K562 (cell line): ENCODE measurements around the gene WDR86. TPM values are rescaled to one million over a fixed set of nuclear protein-coding genes. Genes with fewer than 3 reads are reported as not detected.

Experiments
- BRD9 ChIP-seq: fragments of 450-650 bp; IDR thresholded peaks from 2 replicates; pipeline ENCODE4 v1.6.1; 2018; ENCODE audit warnings: low read depth; ENCODE audit not compliant: partially characterized antibody
- EP300 ChIP-seq: IDR thresholded peaks from 2 replicates; pipeline ENCODE4 v1.6.1; 2012; ENCODE audit warnings: low read length, improper control_type of control experiment
- HDAC1 ChIP-seq, 2 experiments: fragments of 450-650 bp; IDR thresholded peaks; 2 replicates each; pipeline ENCODE4 v1.6.1; 2016 to 2017; ENCODE audit warnings: inconsistent platforms in 1 of 2, mild to moderate bottlenecking in 1 of 2, moderate library complexity in 1 of 2
- KLF16 ChIP-seq: IDR thresholded peaks from 2 replicates; pipeline ENCODE4 v1.6.1; 2016; ENCODE audit warnings: antibody characterized with exemption
- MXI1 ChIP-seq: IDR thresholded peaks from 2 replicates; pipeline ENCODE4 v1.6.1; 2011; ENCODE audit warnings: low read depth, mild to moderate bottlenecking, improper control_type of control experiment, low read length
- TAF15 ChIP-seq: fragments of 200-400 bp; formaldehyde crosslinking; IDR thresholded peaks from 2 replicates; pipeline ENCODE4 v1.6.1; 2017; ENCODE audit warnings: mild to moderate bottlenecking, low read depth, low read length, moderate library complexity
- TGIF2 ChIP-seq: sonication (generic); formaldehyde crosslinking; IDR thresholded peaks from 2 replicates; pipeline ENCODE4 v1.8.1; 2022; ENCODE audit warnings: mild to moderate bottlenecking, missing genetic modification reagents, moderate library complexity
- THRA ChIP-seq: fragments of 450-650 bp; IDR thresholded peaks from 2 replicates; pipeline ENCODE4 v1.6.1; 2017; ENCODE audit warnings: mild to moderate bottlenecking, moderate library complexity
- ZNF24 ChIP-seq: fragments of 450-650 bp; IDR thresholded peaks from 2 replicates; pipeline ENCODE4 v1.6.1; 2016
- ZNF740 ChIP-seq, 3 experiments: fragments of 200-800 bp in 1 of 3; sonication (Bioruptor generic) in 1 of 3; sonication (generic) in 1 of 3; formaldehyde crosslinking in 1 of 3; IDR thresholded peaks; 2 replicates each; pipeline versions ENCODE4 v1.6.1 to v1.8.0; 2016 to 2022; ENCODE audit warnings: mild to moderate bottlenecking in 2 of 3, missing compliant biosample characterization in 2 of 3, missing genetic modification characterization in 2 of 3, missing genetic modification reagents in 1 of 3
- ZNF780A ChIP-seq: fragments of 250-450 bp; sonication (Bioruptor Pico); IDR thresholded peaks from 2 replicates; pipeline ENCODE4 v1.5.0; 2021; ENCODE audit warnings: mild to moderate bottlenecking
- polyA plus RNA-seq, 8 experiments: library from polyadenylated mRNA; depleted of rRNA in 4 of 8; stranded (reverse) in 5 of 8; unstranded in 3 of 8; fragments of >200 nt; fragmentation: Nextera tagmentation in 2 of 8; fragmentation: Illumina TruSeq in 1 of 8; extraction: Ambion mirVana in 2 of 8; extraction: Trizol in 1 of 8; gene quantifications; 2 replicates each; pipeline versions ENCODE4 v1.2.1 to v1.2.3, GENCODE V29; 2011 to 2014; ENCODE audit warnings: inconsistent platforms in 1 of 8, missing spikeins in 1 of 8
- total RNA-seq, 7 experiments: library from RNA; depleted of rRNA in 6 of 7; stranded (reverse); fragments of >200 nt in 6 of 7; fragmentation: Illumina TruSeq in 2 of 7; extraction: Trizol in 2 of 7; gene quantifications; 2 replicates each; pipeline versions ENCODE4 v1.2.1 to v1.2.3, GENCODE V29; 2011 to 2021; ENCODE audit warnings: low replicate concordance in 1 of 7

Gene WDR86
- total and polyA plus RNA-seq, 9 of the 15 experiments (the other 6 are each of a cell fraction or from before 2014, with no cell fraction given), result 0.24 TPM; not detected in 8

- TF ChIP-seq TAF15 (no peak), ZNF740 (CRISPR knock-in tag; IDR thresholded peaks at IDR 0.05) (no peak), ZNF740 (tag; IDR thresholded peaks at IDR 0.05) (no peak), EP300 (no peak), THRA (no peak), HDAC1 (IDR thresholded peaks at IDR 0.05) (0 out of 4 replicates have a peak, but pooled peaks of 1 of the 2 experiments have one; percentile 22), KLF16 (no peak), BRD9 (peak; percentile 25), TGIF2 (CRISPR knock-in tag) (no peak), MXI1 (peak; percentile 31; the same call in 1 of the 2 replicates), ZNF780A (CRISPR knock-in tag) (no peak), ZNF24 (no peak)
These were observed 67.7 kb downstream of the WDR86 start (continued) for GRCh38 chr7:151342102-151342646.
